Coronary artery (tissue), 2 donors: ENCODE results near the gene TTC28.

Source experiments
- DNase-seq: peaks from one replicate; pipeline ENCODE4 v3.0.0-alpha.2; 2017; ENCODE audit warnings: low spot score
- H3K27ac ChIP-seq, 2 donors: fragments of 200-600 bp; sonication (generic); one replicate each; pipeline ENCODE4 v1.5.1; 2016 to 2019
- H3K4me3 ChIP-seq: fragments of 200-600 bp; sonication (generic); 2 replicates; pipeline ENCODE4 v1.5.1; 2016; ENCODE audit warnings: mild to moderate bottlenecking, moderate library complexity
- TF ChIP-seq, protein P1 (sequence below): fragments of 200-600 bp; sonication (generic); IDR thresholded peaks from one replicate; pipeline ENCODE4 v1.5.1; 2019; ENCODE audit warnings: antibody characterized with exemption

The TTC28 gene

DNA sequence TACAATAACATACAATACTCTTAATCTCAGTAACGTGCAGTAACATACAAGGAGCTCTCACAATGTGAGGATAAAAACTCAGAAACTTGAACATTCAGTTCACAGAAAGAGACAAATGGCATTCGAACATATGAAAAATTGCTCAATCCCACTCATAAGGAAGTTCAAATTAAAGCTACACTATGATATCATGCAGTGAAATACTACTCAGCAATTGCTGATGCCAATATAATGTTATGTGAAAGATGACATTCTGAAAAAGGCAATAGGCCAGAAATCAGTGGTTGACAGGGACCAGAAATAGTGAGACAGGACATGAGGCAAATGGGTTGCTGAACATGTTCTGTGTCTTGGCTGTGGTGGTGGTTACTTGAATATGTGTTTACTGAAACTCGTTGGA is 726.9 kb downstream of the TTC28 start:
- TF ChIP-seq, protein P1, sequence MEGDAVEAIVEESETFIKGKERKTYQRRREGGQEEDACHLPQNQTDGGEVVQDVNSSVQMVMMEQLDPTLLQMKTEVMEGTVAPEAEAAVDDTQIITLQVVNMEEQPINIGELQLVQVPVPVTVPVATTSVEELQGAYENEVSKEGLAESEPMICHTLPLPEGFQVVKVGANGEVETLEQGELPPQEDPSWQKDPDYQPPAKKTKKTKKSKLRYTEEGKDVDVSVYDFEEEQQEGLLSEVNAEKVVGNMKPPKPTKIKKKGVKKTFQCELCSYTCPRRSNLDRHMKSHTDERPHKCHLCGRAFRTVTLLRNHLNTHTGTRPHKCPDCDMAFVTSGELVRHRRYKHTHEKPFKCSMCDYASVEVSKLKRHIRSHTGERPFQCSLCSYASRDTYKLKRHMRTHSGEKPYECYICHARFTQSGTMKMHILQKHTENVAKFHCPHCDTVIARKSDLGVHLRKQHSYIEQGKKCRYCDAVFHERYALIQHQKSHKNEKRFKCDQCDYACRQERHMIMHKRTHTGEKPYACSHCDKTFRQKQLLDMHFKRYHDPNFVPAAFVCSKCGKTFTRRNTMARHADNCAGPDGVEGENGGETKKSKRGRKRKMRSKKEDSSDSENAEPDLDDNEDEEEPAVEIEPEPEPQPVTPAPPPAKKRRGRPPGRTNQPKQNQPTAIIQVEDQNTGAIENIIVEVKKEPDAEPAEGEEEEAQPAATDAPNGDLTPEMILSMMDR: no peak
- Histone ChIP-seq H3K4me3 (no peak overlapping the region), H3K27ac (no peak overlapping the region)
- DNase-seq: no peak

DNA sequence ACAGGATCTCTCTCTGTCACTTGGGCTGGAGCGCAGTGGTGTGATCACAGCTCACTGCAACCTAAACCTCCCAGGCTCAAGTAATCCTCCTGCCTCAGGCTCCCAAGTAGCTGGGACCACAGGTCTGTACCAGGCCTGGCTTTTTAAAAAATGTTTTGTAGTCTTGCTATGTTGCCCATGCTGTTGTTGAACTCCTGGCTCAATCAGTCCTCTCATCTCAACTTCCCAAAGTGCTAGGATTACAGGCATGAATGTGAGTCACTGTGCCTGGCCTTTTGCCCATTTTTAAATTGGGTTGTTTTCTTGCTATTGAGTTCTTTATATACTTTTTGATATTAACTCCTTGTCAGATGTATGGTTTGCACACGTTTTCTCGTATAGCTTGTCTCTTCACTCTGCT is 727.5 kb downstream of the TTC28 start:
- TF ChIP-seq, protein P1: no peak
- DNase-seq: no peak
- H3K4me3 ChIP-seq: no peak overlapping the region
- no peak overlapping the region for H3K27ac ChIP-seq

GRCh38 chr22:27949421-27949820 is 730.2 kb downstream of the TTC28 start:
- H3K27ac ChIP-seq: no peak overlapping the region
- DNase-seq: no peak
- TF ChIP-seq, protein P1: no peak
- H3K4me3 ChIP-seq: no peak overlapping the region

GRCh38 chr22:27948569-27948968 is 731.1 kb downstream of the TTC28 start:
- H3K27ac ChIP-seq: no peak overlapping the region
- DNase-seq: no peak
- no peak overlapping the region for H3K4me3 ChIP-seq
- TF ChIP-seq, protein P1: no peak

DNA sequence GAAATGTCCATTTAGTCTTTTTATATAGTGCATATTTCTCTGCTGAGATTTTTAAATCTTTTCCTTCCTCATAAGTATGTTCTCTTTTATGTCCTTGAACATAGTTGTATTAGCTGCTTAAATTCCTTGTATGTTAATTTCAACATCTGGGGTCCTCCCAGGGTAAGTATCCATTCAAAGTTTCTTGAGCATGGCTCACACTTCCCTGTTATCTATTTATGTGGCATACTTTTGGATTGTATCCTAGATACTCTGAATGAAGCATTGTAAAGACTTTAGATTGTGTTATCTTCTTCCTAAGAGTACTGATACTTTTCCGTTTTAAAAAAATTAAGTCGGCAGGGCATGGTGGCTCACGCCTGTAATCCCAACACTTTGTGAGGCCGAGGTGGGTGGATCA is 732.2 kb downstream of the TTC28 start:
- Histone ChIP-seq H3K27ac (no peak overlapping the region), H3K4me3 (no peak overlapping the region)
- TF ChIP-seq, protein P1: no peak
- no peak for DNase-seq

GRCh38 chr22:27941143-27941542 is 738.5 kb downstream of the TTC28 start:
- TF ChIP-seq, protein P1: no peak
- Histone ChIP-seq H3K27ac (no peak overlapping the region), H3K4me3 (no peak overlapping the region)
- DNase-seq: no peak

GRCh38 chr22:27937453-27937852 is 742.2 kb downstream of the TTC28 start:
- no peak overlapping the region for H3K27ac ChIP-seq
- TF ChIP-seq, protein P1: no peak

More at GRCh38 chr22:27937453-27937852, 742.2 kb downstream of the TTC28 start:
- H3K4me3 ChIP-seq: no peak overlapping the region
- no peak for DNase-seq
